ENCODE measurements around the gene WWC2. TPM values are rescaled to one million over a fixed set of nuclear protein-coding genes. Genes with fewer than 3 reads are reported as not detected.

WWC2 gene
- total RNA-seq, 2 donors from 2014 or later = 4.3 to 6.8 TPM

DNA sequence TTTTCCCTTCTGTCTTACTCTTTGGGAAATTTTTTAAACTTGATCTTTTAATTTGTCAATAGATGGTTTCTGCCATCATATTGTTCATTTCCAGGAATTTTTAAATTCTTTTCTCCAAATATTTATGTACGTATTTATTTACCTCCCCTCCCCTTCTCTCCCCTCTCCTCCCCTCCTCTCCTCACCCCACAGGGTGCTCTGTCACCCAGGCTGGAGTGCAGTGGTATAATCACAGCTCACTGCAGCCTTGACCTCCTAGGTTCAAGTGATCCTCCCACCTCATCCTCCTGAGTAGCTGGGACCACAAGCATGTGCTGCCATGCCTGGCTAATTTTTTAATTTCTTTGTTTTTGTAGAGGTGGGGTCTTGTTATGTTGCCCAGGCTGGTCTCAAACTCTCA is 73.8 kb downstream of the WWC2 start:
- intact Hi-C loops (cut with DNase I) = no loop called here
- Histone ChIP-seq H3K9ac (ENCODE audit: low read depth in 2 of 2, low read length in 2 of 2) (no peak overlapping the region), H3K36me3 (no peaks in the 10 kb centered on the region), H3K9me3 (no peaks in the 10 kb centered on the region), H3K4me1 (no peaks in the 10 kb centered on the region), H3K27ac (no peak overlapping the region), H3K27me3 (no peaks in the 10 kb centered on the region), H3K4me3 (no peak overlapping the region)
- no peak for DNase-seq
- TF ChIP-seq, protein P1, sequence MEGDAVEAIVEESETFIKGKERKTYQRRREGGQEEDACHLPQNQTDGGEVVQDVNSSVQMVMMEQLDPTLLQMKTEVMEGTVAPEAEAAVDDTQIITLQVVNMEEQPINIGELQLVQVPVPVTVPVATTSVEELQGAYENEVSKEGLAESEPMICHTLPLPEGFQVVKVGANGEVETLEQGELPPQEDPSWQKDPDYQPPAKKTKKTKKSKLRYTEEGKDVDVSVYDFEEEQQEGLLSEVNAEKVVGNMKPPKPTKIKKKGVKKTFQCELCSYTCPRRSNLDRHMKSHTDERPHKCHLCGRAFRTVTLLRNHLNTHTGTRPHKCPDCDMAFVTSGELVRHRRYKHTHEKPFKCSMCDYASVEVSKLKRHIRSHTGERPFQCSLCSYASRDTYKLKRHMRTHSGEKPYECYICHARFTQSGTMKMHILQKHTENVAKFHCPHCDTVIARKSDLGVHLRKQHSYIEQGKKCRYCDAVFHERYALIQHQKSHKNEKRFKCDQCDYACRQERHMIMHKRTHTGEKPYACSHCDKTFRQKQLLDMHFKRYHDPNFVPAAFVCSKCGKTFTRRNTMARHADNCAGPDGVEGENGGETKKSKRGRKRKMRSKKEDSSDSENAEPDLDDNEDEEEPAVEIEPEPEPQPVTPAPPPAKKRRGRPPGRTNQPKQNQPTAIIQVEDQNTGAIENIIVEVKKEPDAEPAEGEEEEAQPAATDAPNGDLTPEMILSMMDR (IDR thresholded peaks at IDR 0.05) = no peak

GRCh38 chr4:183173580-183174526 is 74.8 kb downstream of the WWC2 start:
- no peaks in the 10 kb centered on the region for H3K27me3 ChIP-seq
- intact Hi-C loops (cut with DNase I) = no loop called here
- no peak for DNase-seq
- H3K9ac ChIP-seq (ENCODE audit: low read depth in 2 of 2, low read length in 2 of 2) = no peak overlapping the region
- TF ChIP-seq, protein P1 (IDR thresholded peaks at IDR 0.05) = no peak
- H3K4me3 ChIP-seq = no peak overlapping the region
- H3K27ac ChIP-seq = no peak overlapping the region
- H3K9me3 ChIP-seq = no peaks in the 10 kb centered on the region
- H3K36me3 ChIP-seq = no peaks in the 10 kb centered on the region
- no peaks in the 10 kb centered on the region for H3K4me1 ChIP-seq

GRCh38 chr4:183175631-183176232 is 76.7 kb downstream of the WWC2 start:
- no peak overlapping the region for H3K4me3 ChIP-seq
- no peaks in the 10 kb centered on the region for H3K36me3 ChIP-seq
- no peaks in the 10 kb centered on the region for H3K27me3 ChIP-seq
- TF ChIP-seq, protein P1 (IDR thresholded peaks at IDR 0.05) = no peak
- no peak overlapping the region for H3K9ac ChIP-seq (ENCODE audit: low read depth in 2 of 2, low read length in 2 of 2)
- intact Hi-C loops (cut with DNase I) = no loop called here
- no peak for DNase-seq
- no peaks in the 10 kb centered on the region for H3K9me3 ChIP-seq
- no peak overlapping the region for H3K27ac ChIP-seq
- H3K4me1 ChIP-seq = no peaks in the 10 kb centered on the region

- Histone ChIP-seq H3K4me3 (no peak overlapping the region), H3K4me1 (no peaks in the 10 kb centered on the region), H3K9ac (ENCODE audit: low read depth in 2 of 2, low read length in 2 of 2) (no peak overlapping the region), H3K27me3 (no peaks in the 10 kb centered on the region), H3K36me3 (no peaks in the 10 kb centered on the region), H3K9me3 (no peaks in the 10 kb centered on the region), H3K27ac (no peak overlapping the region)
- intact Hi-C loops (cut with DNase I) = no loop called here
- DNase-seq = no peak
- TF ChIP-seq, protein P1 (IDR thresholded peaks at IDR 0.05) = no peak
Observed at GRCh38 chr4:183177001-183177400, 77.9 kb downstream of the WWC2 start.

DNA sequence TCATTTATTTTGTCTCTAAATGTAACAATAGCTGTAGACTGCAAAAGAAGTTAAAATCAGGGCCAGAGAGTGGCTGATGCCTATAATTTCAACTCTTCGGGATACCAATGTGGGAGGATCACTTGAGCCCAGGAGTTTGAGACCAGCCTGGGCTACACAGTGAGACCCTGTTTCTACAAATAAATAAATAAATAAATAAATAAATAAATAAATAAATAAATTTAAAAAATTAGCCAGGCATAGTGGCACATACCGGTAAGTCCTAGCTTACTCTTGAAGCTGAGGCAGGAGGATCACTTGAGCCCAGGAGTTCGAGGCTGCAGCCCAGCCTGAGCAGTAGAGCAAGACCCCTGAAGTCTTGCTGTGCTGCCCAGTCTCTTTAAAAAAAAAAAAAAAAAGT is 79.1 kb downstream of the WWC2 start:
- intact Hi-C loops (cut with DNase I) = no loop called here
- no peaks in the 10 kb centered on the region for H3K4me1 ChIP-seq
- H3K9ac ChIP-seq (ENCODE audit: low read depth in 2 of 2, low read length in 2 of 2) = no peak overlapping the region
- no peaks in the 10 kb centered on the region for H3K36me3 ChIP-seq
- no peaks in the 10 kb centered on the region for H3K27me3 ChIP-seq
- no peak overlapping the region for H3K4me3 ChIP-seq
- DNase-seq = no peak
- H3K9me3 ChIP-seq = no peaks in the 10 kb centered on the region
- H3K27ac ChIP-seq = no peak overlapping the region
- TF ChIP-seq, protein P1 (IDR thresholded peaks at IDR 0.05) = no peak

All from colonic mucosa (tissue), 4 donors.